Right atrium auricular region (tissue), 2 donors: ENCODE measurements around the gene LHFPL2. TPM values are rescaled to one million over a fixed set of nuclear protein-coding genes. Genes with fewer than 3 reads are reported as not detected.
A peak's percentile ranks its signal among the peaks of the same experiment; 100 is the strongest.

Experiments used
- DNase-seq: peaks from one replicate; pipeline ENCODE4 v3.0.0-alpha.2; 2019; ENCODE audit warnings: low spot score
- H3K27ac ChIP-seq, 2 donors: fragments of 200-600 bp; sonication (generic); 1 replicate in 1 of 2; 2 replicates in 1 of 2; pipeline ENCODE4 v1.5.1; 2016 to 2019
- H3K27me3 ChIP-seq, 2 donors: fragments of 200-600 bp; sonication (generic); one replicate each; pipeline versions ENCODE4 v1.5.1 to v1.6.0; 2017 to 2019
- H3K36me3 ChIP-seq: fragments of 200-600 bp; sonication (generic); one replicate; pipeline ENCODE4 v1.5.1; 2016
- H3K4me1 ChIP-seq, 2 donors: fragments of 200-600 bp; sonication (generic); one replicate each; pipeline versions ENCODE4 v1.5.1 to v1.6.0; 2017 to 2019
- H3K4me3 ChIP-seq, 2 donors: fragments of 200-600 bp; sonication (generic); 1 replicate in 1 of 2; 2 replicates in 1 of 2; pipeline ENCODE4 v1.5.1; 2017 to 2019; ENCODE audit warnings: mild to moderate bottlenecking in 1 of 2, moderate library complexity in 1 of 2
- H3K9me3 ChIP-seq, 2 donors: fragments of 200-600 bp; sonication (generic); one replicate each; pipeline ENCODE4 v1.5.1; 2019
- CTCF ChIP-seq, 2 donors: fragments of 200-600 bp; sonication (generic); IDR thresholded peaks; one replicate each; pipeline ENCODE4 v1.5.1; 2019; ENCODE audit warnings: antibody characterized with exemption in 2 of 2
- total RNA-seq, 2 donors: library from RNA; depleted of rRNA; stranded (reverse); fragments of >200 nt; gene quantifications; one replicate each; pipeline ENCODE4 v1.1.0, GENCODE V29; 2016

The LHFPL2 gene
- total RNA-seq, 2 donors from 2014 or later, result 9.9 to 15.9 TPM

GRCh38 chr5:78555870-78556269 is 92.7 kb downstream of the LHFPL2 start:
- H3K36me3 ChIP-seq, result no peaks in the 10 kb centered on the region
- H3K9me3 ChIP-seq, result no peaks in the 10 kb centered on the region
- no peak overlapping the region for H3K4me3 ChIP-seq
- no peaks in the 10 kb centered on the region for H3K27me3 ChIP-seq
- H3K27ac ChIP-seq, result no peak overlapping the region
- peaks cover 0 to 15% of the 10 kb centered on the region in 2 donors for H3K4me1 ChIP-seq
- no peak for TF ChIP-seq CTCF (IDR thresholded peaks at IDR 0.05)
- no peak for DNase-seq

- no peaks in the 10 kb centered on the region for H3K9me3 ChIP-seq
- peaks cover 0 to 15% of the 10 kb centered on the region in 2 donors for H3K4me1 ChIP-seq
- TF ChIP-seq CTCF (IDR thresholded peaks at IDR 0.05), result no peak
- no peak overlapping the region for H3K4me3 ChIP-seq
- no peak for DNase-seq
- H3K27me3 ChIP-seq, result no peaks in the 10 kb centered on the region
- H3K27ac ChIP-seq, result no peak overlapping the region
- H3K36me3 ChIP-seq, result no peaks in the 10 kb centered on the region
Observed at GRCh38 chr5:78554670-78555069, 93.9 kb downstream of the LHFPL2 start.

- H3K4me1 ChIP-seq, result peaks cover 0 to 21% of the 10 kb centered on the region in 2 donors
- no peaks in the 10 kb centered on the region for H3K27me3 ChIP-seq
- DNase-seq, result no peak
- no peaks in the 10 kb centered on the region for H3K9me3 ChIP-seq
- H3K27ac ChIP-seq, result peak overlapping the region in 1 of 2 donors; percentile 7
- no peak for TF ChIP-seq CTCF (IDR thresholded peaks at IDR 0.05)
- H3K4me3 ChIP-seq, result no peak overlapping the region
- no peaks in the 10 kb centered on the region for H3K36me3 ChIP-seq
Observed at GRCh38 chr5:78553580-78554353, 94.8 kb downstream of the LHFPL2 start.

- H3K36me3 ChIP-seq, result no peaks in the 10 kb centered on the region
- DNase-seq, result no peak
- H3K27me3 ChIP-seq, result no peaks in the 10 kb centered on the region
- TF ChIP-seq CTCF (IDR thresholded peaks at IDR 0.05), result no peak
- H3K9me3 ChIP-seq, result no peaks in the 10 kb centered on the region
- peaks cover 0 to 29% of the 10 kb centered on the region in 2 donors for H3K4me1 ChIP-seq
- H3K27ac ChIP-seq, result no peak overlapping the region
- no peak overlapping the region for H3K4me3 ChIP-seq
Observed at GRCh38 chr5:78552729-78553342, 95.7 kb downstream of the LHFPL2 start.

GRCh38 chr5:78550891-78551290 is 97.7 kb downstream of the LHFPL2 start:
- no peaks in the 10 kb centered on the region for H3K36me3 ChIP-seq
- H3K27ac ChIP-seq, result peak overlapping the region in 1 of 2 donors; percentile 25
- DNase-seq, result no peak
- peaks cover 0 to 47% of the 10 kb centered on the region in 2 donors for H3K4me1 ChIP-seq
- no peak for TF ChIP-seq CTCF (IDR thresholded peaks at IDR 0.05)
- no peaks in the 10 kb centered on the region for H3K9me3 ChIP-seq
- no peak overlapping the region for H3K4me3 ChIP-seq
- no peaks in the 10 kb centered on the region for H3K27me3 ChIP-seq
